GM21423 (cell line): Measurements from ENCODE around the gene DDC.
"Not testable (repeated sequence)": the region's sequence is repeated elsewhere in the genome, so short reads cannot be mapped to it uniquely, and the experiment has no call there.

Source experiments
- ATAC-seq: cut with Tn5 transposase; IDR thresholded peaks from one replicate; pipeline ENCODE4 v1.9.1; 2021; ENCODE audit warnings: mild to moderate bottlenecking, moderate library complexity; ENCODE audit not compliant: unreplicated experiment

DDC gene

GRCh38 chr7:50556247-50556991, 8.8 kb downstream of the DDC start:
- ATAC-seq, result no peak

GRCh38 chr7:50555594-50556140, 9.5 kb downstream of the DDC start:
- ATAC-seq, result no peak

DNA sequence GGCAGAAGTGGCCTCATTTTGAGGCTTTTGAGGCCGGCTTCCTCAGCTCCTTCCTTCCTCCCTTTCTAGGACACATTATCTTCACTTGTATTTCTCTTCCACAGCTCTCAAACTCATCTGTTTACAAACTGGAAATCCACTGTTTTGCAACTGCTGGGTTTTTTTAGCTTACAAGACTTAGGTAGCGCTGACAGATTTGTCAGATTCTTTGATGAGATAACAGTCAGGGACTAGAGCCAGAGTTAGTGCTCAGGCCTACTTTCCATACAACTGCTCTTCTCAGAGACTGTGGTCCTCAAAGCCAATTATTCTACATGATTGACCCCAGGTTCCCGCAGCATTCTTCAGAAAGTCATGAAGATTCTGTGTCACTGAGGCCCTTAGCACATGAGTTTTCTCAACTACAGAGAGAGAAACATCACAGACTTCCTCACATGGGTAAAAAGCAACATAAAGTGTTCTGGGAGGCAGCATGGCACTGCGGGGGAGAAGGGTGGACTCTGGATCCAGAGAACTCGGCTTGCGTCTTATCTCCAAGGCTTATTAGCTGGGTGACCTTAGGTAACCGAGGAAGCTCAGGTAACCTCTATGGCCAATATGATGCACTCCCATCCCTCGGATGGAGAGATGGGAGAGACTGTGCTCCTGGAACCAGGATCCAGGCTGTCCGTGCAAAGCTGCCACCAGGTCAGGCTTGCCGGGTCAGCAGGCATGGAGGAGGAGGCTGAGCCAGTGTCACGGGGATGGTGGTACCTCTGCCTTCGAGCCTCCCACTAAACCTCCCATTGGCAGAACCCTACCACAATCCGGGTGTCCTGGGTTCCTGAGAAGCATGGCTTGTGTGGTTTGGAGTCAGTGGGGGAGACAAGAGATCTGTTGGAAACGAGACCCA, 10.5 kb downstream of the DDC start:
- ATAC-seq, result no peak

GRCh38 chr7:50553973-50554372, 11.2 kb downstream of the DDC start:
- ATAC-seq, result no peak

GRCh38 chr7:50552921-50553320, 12.3 kb downstream of the DDC start:
- ATAC-seq, result no peak

- ATAC-seq, result no peak
Measured at GRCh38 chr7:50552139-50552538, 13.1 kb downstream of the DDC start.

- not testable (repeated sequence) for ATAC-seq
Measured at GRCh38 chr7:50545613-50546012, 19.6 kb downstream of the DDC start.

- ATAC-seq, result no peak
Measured at GRCh38 chr7:50544992-50545391, 20.2 kb downstream of the DDC start.

GRCh38 chr7:50543776-50544442, 21.3 kb downstream of the DDC start:
- no peak for ATAC-seq

DNA sequence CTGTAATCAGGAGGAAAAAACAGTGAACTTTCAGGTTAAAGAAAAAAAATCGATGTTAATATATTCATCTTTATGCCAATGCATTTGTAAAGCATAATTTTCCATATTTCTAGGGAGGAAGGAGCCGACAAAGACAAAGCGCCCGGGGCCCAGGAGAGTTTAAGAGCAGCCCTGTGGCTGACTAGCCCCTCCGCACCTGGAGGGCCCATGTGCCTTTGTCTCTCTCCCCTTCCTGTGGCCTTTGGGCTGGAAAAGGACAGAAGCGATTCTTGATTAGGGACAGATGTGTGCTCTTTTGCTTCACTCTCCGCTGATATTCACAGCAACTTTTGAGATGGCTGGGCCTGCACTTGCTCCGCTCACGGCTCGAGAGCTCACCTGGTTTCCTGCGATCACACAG, 23.1 kb downstream of the DDC start:
- no peak for ATAC-seq

GRCh38 chr7:50540785-50541579, 24.2 kb downstream of the DDC start:
- no peak for ATAC-seq

- ATAC-seq, result no peak
Measured at GRCh38 chr7:50539725-50540124, 25.5 kb downstream of the DDC start.

DNA sequence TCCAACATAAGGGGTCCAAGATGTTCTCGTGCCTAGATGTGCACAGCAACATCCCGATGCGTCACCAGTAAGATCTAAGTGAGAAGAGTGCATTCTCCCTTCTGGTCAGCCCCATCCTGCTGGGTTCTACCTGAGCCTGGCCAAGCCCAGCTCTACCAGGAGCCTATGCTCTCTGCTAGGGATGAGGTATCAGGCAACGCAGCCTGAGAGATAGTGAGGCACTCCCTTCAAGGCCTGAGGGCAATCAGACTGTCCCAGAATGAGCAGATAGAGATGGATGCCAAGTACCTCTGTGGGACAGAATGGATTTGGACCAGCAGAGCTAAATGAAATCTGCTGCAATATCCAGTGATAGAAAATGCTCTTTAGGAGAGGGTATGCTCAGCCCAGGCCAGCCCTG, 26.7 kb downstream of the DDC start:
- ATAC-seq, result no peak

- no peak for ATAC-seq
Measured at GRCh38 chr7:50537417-50537816, 27.8 kb downstream of the DDC start.

GRCh38 chr7:50535291-50535711, 29.9 kb downstream of the DDC start:
- not testable (repeated sequence) for ATAC-seq

GRCh38 chr7:50534690-50535290, 30.4 kb downstream of the DDC start:
- no peak for ATAC-seq

GRCh38 chr7:50533866-50534265, 31.3 kb downstream of the DDC start:
- ATAC-seq, result no peak

GRCh38 chr7:50531928-50532327, 33.3 kb downstream of the DDC start:
- ATAC-seq, result no peak

DNA sequence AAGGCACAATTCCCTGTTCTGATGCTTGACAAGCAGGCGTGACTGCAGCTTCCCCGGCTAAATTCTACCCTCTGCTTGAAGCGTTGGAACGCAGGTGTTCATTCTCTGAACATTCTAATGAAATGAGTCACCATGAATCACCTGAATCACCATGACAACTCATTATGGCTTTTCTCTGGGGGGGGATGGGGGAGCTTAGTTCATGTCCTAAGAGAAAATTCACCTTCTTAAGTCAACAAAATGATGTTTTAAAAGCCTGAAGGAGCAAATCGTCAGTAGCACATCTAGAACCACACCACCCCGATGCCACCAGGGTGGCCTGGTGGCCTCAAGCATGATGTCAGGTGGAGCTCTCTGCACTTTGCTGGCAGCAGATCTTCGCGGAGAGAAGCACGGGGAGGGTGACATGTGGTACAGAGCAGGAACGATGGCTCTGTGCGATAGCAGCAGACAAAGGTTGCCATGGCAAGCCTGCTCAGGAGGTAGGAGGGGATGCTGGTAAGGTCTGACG, 33.7 kb downstream of the DDC start:
- ATAC-seq, result no peak

DNA sequence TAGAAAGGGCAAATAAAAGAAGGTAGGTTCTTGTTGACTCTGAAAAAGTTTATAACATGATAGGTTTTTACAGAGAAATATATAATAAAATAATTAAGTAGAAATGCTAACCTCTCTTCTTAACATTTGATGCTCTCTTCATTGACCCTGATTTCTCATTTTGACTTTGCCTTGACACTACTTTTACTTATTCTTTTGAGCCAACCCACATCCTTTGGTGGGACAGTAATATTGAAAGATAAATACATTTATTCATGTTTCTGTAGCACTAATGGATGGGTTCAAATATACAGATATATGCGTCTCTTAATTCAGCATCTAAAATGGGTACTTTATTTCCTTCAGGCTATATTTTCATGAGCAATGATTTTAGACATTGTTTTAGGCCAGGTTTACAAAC, 34.4 kb downstream of the DDC start:
- ATAC-seq, result no peak
